ENCODE data around the gene UQCC5.

Gene UQCC5

GRCh38 chr3:52503788-52504424 is 32.5 kb upstream of the UQCC5 start:
- DNase-seq (ENCODE audit: low read depth in 2 of 2, low spot score in 1 of 2), result no peak

DNA sequence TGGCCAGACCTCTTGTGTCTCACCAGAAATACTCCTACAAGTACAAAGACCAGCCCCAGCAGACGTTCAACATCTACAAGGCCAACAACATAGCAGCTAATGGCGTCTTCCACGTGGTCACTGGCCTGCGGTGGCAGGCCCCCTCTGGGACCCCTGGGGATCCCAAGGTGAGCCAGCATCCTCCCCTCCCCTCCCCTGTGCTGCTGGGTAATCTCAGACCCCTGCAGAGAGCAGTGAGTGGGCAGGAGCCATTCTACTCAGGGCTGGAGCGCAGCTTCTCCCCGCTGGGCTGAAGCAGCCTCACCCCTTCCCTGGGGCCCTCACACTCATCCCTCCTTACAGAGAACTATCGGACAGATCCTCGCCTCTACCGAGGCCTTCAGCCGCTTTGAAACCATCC is 31.4 kb upstream of the UQCC5 start:
- DNase-seq (ENCODE audit: low read depth in 2 of 2, low spot score in 1 of 2), result no peak

- DNase-seq (ENCODE audit: low read depth in 2 of 2, low spot score in 1 of 2), result no peak
These were observed 30.0 kb upstream of the UQCC5 start for GRCh38 chr3:52506266-52506966.

DNA sequence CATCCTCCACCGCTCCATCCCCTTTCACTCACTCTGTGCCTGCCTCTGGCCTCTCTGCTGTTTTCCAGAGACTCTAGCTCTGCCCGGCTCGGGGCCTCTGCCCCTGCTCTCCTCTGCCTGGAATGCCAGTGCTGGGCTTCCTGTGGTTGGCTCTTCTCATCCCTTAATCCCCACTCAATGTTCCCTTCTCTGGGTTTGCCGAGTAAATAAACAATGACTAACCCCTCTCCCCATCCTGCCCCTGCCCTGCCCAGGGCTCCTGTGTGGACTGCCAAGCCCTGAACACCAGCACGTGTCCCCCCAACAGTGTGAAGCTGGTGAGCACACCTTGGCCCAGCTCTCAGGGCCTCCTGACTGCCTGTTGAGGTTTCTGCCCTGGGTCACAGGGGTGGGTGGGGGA is 29.0 kb upstream of the UQCC5 start:
- DNase-seq (ENCODE audit: low read depth in 2 of 2, low spot score in 1 of 2), result no peak

DNA sequence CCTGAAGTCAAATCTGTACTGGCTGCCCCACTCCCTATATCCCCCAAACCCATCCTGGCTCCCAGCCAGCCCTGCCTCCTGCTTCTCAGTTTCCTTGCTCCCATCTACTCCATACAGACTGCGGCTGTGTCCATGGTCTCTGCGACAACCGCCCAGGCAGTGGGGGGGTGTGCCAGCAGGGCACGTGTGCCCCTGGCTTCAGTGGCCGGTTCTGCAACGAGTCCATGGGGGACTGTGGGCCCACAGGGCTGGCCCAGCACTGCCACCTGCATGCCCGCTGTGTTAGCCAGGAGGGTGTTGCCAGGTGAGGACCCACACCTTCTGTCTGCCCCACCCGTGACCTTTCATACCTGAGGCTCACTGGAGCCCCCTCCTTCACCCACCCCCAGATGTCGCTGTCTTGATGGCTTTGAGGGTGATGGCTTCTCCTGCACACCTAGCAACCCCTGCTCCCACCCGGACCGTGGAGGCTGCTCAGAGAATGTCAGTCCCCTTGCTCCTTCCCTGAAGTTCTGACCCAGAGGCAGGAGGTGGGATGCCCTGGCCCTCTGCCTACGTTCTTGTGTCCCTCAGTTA is 26.6 kb upstream of the UQCC5 start:
- no peak for DNase-seq (ENCODE audit: low read depth in 2 of 2, low spot score in 1 of 2)

- no peak for DNase-seq (ENCODE audit: low read depth in 2 of 2, low spot score in 1 of 2)
These were observed 24.9 kb upstream of the UQCC5 start for GRCh38 chr3:52511509-52511908.

GRCh38 chr3:52512105-52512504 is 24.3 kb upstream of the UQCC5 start:
- no peak for DNase-seq (ENCODE audit: low read depth in 2 of 2, low spot score in 1 of 2)

- no peak for DNase-seq (ENCODE audit: low read depth in 2 of 2, low spot score in 1 of 2)
These were observed 23.7 kb upstream of the UQCC5 start for GRCh38 chr3:52512727-52513126.

DNA sequence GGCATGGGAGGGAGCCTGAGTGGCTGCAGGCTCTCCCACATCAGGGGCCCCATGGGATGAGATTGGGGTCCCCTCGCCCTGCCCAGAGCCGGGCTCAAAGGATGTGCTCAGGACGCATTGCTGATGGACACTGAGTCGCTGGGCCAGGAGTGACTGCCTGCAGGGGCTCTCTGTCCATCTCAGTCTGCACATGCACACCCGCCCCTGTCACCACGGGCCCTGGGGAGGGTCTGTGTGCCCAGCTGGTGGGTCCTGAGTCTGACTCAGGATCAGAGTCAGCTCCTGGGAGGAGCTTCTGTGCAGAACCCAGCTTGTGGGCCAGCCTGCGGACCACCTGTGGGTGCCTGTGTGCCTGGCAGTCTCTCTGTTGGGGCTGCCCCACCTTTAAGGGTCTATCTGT is 23.1 kb upstream of the UQCC5 start:
- DNase-seq (ENCODE audit: low read depth in 2 of 2, low spot score in 1 of 2), result no peak

DNA sequence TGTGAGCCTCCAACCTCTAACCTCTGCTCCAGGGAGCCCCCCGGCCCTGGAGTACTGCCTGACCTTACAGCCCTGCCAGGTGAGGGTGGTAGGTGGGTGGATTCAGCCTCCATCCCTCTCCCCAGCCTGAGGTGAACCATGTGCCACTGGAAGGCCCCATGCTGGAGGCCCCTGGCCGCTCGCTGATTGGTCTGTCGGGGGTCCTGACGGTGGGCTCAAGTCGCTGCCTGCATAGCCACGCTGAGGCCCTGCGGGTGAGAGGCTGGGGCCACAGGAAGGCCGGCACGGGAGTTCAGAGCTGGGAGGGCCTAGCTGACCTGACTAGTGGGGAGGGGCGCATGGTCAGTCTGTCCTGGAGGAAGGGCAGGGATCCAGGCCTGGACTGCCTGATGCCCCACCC is 21.8 kb upstream of the UQCC5 start:
- DNase-seq (ENCODE audit: low read depth in 2 of 2, low spot score in 1 of 2), result no peak

DNA sequence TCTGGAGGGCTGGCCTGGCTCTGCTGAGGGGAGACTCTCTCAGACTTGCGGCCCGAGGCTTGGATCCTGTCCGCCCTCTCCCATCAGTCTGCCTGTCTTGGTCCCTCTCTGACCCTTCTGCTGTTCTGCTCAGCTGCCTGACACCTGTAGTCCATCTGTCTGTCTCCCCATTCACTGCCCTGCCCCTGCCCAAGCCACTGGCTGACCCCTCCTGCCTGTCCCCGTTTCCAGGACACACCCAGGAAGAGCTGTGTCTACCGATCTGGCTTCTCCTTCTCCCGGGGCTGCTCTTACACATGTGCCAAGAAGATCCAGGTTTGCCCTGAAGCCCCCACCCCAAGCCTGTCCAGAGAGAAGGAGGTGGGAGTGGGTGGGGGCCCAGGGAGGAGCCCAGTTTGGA is 21.2 kb upstream of the UQCC5 start:
- no peak for DNase-seq (ENCODE audit: low read depth in 2 of 2, low spot score in 1 of 2)

- DNase-seq (ENCODE audit: low read depth in 2 of 2, low spot score in 1 of 2), result no peak
These were observed 19.8 kb upstream of the UQCC5 start for GRCh38 chr3:52516509-52517195.

DNA sequence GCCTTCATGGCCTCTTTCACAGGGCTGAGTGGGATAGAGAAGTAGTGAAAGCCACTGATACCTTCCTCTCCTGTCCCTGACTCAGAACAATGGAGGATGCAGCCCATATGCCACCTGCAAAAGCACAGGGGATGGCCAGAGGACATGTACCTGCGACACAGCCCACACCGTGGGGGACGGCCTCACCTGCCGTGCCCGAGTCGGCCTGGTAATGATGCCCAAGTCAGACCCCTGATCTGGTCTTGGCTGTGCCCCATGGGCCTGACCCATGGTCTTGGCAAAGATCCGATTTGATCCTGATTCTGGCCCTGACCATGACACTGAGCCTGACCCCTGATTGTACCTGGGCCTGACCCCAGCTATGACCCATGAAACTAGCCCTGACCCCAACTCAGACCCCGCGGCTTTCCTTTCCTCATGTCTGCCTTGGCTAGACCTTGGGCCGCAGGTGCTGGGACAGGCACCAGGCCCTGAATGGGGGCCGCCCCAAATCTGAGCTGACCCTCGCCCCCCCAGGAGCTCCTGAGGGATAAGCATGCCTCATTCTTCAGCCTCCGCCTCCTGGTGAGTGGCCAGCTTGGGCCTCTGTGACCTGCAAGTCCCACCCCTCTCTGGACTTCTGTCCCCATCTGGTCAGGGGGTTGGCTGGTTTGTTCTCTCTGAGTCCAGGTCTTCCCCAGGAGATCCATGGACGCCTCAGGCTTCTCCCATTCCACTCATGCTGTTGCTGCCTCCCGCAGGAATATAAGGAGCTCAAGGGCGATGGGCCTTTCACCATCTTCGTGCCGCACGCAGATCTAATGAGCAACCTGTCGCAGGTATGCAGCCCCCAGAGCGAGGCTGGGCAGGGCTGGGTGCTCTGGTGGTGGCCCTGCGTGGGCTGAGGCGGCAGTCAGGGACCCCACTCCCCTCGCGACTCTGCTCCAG is 18.3 kb upstream of the UQCC5 start:
- DNase-seq (ENCODE audit: low read depth in 2 of 2, low spot score in 1 of 2), result no peak

DNA sequence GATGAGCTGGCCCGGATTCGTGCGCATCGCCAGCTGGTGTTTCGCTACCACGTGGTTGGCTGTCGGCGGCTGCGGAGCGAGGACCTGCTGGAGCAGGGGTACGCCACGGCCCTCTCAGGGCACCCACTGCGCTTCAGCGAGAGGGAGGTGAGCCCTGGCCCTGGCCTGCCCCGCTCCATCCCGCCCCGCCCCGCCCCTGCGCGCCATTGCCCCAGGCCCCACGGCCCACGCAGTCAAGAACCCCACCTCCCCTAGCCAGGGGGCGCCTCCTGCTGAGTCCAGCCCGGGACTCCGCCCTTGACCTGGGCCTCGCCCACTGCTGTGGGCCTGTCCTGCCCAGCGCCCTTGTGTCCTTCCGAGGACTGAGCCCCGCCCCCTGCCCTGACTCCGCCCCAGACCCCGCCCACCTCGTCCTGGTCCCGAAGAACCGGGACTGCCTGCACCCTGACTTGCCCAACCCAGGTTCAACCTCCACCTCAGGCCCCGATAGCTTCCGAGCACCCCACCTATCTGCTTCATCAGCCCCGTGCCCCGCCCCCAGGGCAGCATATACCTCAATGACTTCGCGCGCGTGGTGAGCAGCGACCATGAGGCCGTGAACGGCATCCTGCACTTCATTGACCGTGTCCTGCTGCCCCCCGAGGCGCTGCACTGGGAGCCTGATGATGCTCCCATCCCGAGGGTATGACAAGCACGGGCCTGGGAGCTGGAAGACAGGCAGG is 17.5 kb upstream of the UQCC5 start:
- no peak for DNase-seq (ENCODE audit: low read depth in 2 of 2, low spot score in 1 of 2)

- no peak for DNase-seq (ENCODE audit: low read depth in 2 of 2, low spot score in 1 of 2)
These were observed 16.8 kb upstream of the UQCC5 start for GRCh38 chr3:52519445-52520140.

GRCh38 chr3:52520141-52520667 is 16.2 kb upstream of the UQCC5 start:
- DNase-seq (ENCODE audit: low read depth in 2 of 2, low spot score in 1 of 2), result no peak

- DNase-seq (ENCODE audit: low read depth in 2 of 2, low spot score in 1 of 2), result no peak
These were observed 15.5 kb upstream of the UQCC5 start for GRCh38 chr3:52520716-52521487.

DNA sequence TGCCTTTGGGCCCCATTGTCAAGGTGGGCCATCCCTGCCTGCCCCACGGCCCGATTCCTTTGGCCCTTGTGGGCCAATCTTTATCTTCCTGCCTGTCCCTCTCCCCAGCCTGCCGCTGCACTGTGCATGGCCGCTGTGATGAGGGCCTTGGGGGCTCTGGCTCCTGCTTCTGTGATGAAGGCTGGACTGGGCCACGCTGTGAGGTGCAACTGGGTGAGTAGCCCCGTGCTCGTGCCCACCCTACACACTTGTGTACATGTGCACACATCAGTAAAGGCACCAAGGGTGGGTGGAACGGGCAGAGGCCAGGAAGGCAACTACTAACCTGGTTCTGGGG is 14.9 kb upstream of the UQCC5 start:
- no peak for DNase-seq (ENCODE audit: low read depth in 2 of 2, low spot score in 1 of 2)
